Adrenal gland (tissue), 5 donors: Measurements from ENCODE around the gene EGFLAM.

Experiments
- POLR2A ChIP-seq, 2 donors: fragments of 450-650 bp; IDR thresholded peaks; one replicate each; pipeline ENCODE4 v1.6.1; 2017; ENCODE audit warnings: antibody characterized with exemption in 2 of 2, mild to moderate bottlenecking in 2 of 2, moderate library complexity in 1 of 2
- TF ChIP-seq, protein P1 (sequence below), 6 experiments: fragments of 450-650 bp in 4 of 6; fragments of 200-600 bp in 2 of 6; sonication (generic) in 1 of 6; IDR thresholded peaks; 1 replicate in 5 of 6; 2 replicates in 1 of 6; pipeline versions ENCODE4 v1.5.1 to v1.8.0; 2016 to 2021; ENCODE audit warnings: antibody characterized with exemption in 6 of 6, mild to moderate bottlenecking in 2 of 6, moderate library complexity in 1 of 6
- donor health status: DM: no; HTN: no; CAD: no.

DNA sequence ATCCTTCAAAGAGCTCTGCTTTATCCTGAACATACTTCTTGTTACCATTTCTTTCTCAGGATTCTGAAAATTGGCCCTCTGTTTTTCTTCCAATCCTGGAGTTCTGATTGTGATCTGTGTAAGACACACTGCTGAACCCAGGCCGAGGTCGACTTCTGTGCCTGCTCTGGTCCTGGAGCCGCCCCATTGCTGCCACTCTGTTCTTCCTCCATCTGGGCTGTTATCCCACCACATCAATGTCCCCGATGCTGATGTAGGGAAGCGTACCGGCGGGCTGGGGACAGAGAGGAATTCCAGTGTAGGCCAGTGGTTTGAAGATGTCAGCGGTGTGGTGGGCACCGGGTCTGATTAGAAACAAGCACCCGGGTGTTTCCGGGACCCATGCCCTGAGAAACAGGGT lies 195.6 kb downstream of the EGFLAM start:
- no peak for TF ChIP-seq POLR2A (IDR thresholded peaks at IDR 0.05)
- TF ChIP-seq, protein P1, sequence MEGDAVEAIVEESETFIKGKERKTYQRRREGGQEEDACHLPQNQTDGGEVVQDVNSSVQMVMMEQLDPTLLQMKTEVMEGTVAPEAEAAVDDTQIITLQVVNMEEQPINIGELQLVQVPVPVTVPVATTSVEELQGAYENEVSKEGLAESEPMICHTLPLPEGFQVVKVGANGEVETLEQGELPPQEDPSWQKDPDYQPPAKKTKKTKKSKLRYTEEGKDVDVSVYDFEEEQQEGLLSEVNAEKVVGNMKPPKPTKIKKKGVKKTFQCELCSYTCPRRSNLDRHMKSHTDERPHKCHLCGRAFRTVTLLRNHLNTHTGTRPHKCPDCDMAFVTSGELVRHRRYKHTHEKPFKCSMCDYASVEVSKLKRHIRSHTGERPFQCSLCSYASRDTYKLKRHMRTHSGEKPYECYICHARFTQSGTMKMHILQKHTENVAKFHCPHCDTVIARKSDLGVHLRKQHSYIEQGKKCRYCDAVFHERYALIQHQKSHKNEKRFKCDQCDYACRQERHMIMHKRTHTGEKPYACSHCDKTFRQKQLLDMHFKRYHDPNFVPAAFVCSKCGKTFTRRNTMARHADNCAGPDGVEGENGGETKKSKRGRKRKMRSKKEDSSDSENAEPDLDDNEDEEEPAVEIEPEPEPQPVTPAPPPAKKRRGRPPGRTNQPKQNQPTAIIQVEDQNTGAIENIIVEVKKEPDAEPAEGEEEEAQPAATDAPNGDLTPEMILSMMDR (IDR thresholded peaks at IDR 0.05) = no peak
